PFSK-1 (cell line): ENCODE data around the gene NMD3.

Experiments
- FOXP2 ChIP-seq: optimal IDR thresholded peaks from 2 replicates; pipeline ENCODE3; 2011; ENCODE audit warnings: borderline replicate concordance, control low read depth, inconsistent platforms; ENCODE audit not compliant: insufficient read depth; ENCODE audit errors: extremely low read length, extremely low read depth
- POLR2AphosphoS5 ChIP-seq: IDR thresholded peaks from 2 replicates; pipeline ENCODE4 v1.6.1; 2012; ENCODE audit warnings: low read depth, mild to moderate bottlenecking, control low read depth, low read length, moderate library complexity
- SIN3A ChIP-seq: IDR thresholded peaks from 2 replicates; pipeline ENCODE4 v1.6.1; 2012; ENCODE audit warnings: mild to moderate bottlenecking, low read length, moderate library complexity, borderline replicate concordance; ENCODE audit not compliant: insufficient read depth
- TAF1 ChIP-seq: IDR thresholded peaks from 2 replicates; pipeline ENCODE4 v1.6.1; 2012; ENCODE audit warnings: low read length, control low read depth, borderline replicate concordance; ENCODE audit not compliant: insufficient read depth
- TF ChIP-seq, protein P1 (sequence below), 2 experiments: IDR thresholded peaks; 2 replicates each; pipeline versions ENCODE4 v1.6.1 to v1.8.0; 2011 to 2012; ENCODE audit warnings: low read depth in 2 of 2, low read length in 2 of 2, control low read depth in 1 of 2, inconsistent platforms in 1 of 2, mild to moderate bottlenecking in 1 of 2, moderate library complexity in 1 of 2; ENCODE audit not compliant: insufficient read depth in 1 of 2

DNA sequence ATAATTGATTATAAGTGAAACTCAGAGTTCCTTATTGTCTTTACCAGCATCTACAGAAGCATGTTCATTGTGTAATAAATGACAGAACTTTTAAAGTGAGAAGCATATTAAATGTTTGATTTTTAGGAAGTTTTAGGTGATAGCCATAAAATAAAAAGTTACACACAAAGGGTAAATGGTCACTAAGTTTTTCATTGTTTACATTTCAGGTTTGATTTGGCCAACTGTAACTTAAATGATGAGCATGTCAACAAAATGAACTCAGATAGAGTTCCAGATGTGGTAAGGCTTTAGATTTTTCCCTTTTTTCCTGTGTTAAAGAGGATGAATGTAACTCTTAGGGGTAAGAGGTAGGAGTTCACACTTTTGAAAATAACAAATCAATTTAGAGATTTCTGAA lies 25.9 kb downstream of the NMD3 start:
- TF ChIP-seq POLR2AphosphoS5 (no peak), TAF1 (no peak), SIN3A (no peak), FOXP2 (no peak)
- TF ChIP-seq, protein P1, sequence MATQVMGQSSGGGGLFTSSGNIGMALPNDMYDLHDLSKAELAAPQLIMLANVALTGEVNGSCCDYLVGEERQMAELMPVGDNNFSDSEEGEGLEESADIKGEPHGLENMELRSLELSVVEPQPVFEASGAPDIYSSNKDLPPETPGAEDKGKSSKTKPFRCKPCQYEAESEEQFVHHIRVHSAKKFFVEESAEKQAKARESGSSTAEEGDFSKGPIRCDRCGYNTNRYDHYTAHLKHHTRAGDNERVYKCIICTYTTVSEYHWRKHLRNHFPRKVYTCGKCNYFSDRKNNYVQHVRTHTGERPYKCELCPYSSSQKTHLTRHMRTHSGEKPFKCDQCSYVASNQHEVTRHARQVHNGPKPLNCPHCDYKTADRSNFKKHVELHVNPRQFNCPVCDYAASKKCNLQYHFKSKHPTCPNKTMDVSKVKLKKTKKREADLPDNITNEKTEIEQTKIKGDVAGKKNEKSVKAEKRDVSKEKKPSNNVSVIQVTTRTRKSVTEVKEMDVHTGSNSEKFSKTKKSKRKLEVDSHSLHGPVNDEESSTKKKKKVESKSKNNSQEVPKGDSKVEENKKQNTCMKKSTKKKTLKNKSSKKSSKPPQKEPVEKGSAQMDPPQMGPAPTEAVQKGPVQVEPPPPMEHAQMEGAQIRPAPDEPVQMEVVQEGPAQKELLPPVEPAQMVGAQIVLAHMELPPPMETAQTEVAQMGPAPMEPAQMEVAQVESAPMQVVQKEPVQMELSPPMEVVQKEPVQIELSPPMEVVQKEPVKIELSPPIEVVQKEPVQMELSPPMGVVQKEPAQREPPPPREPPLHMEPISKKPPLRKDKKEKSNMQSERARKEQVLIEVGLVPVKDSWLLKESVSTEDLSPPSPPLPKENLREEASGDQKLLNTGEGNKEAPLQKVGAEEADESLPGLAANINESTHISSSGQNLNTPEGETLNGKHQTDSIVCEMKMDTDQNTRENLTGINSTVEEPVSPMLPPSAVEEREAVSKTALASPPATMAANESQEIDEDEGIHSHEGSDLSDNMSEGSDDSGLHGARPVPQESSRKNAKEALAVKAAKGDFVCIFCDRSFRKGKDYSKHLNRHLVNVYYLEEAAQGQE (IDR thresholded peaks at IDR 0.05; ENCODE audit: insufficient read depth in 1 of 2, low read depth in 2 of 2, low read length in 2 of 2): no peak
